NCI-H2081 treated with DMSO at 0.1 percent for 48 hours (cell line): Measurements from ENCODE around the gene ANKRD45.
"Not testable (repeated sequence)": the region's sequence is repeated elsewhere in the genome, so short reads cannot be mapped to it uniquely, and the experiment has no call there.

Experiments used
- DNase-seq: peaks from one replicate; lab custom pipeline; 2025; lab: John Stamatoyannopoulos, UW

The ANKRD45 gene

GRCh38 chr1:173572201-173572873, 97.3 kb downstream of the ANKRD45 start:
- no peak for DNase-seq

- DNase-seq: no peak
Observed at GRCh38 chr1:173570370-173571007, 99.2 kb downstream of the ANKRD45 start.

- no peak for DNase-seq
Observed at GRCh38 chr1:173568483-173568882, 101.2 kb downstream of the ANKRD45 start.

- DNase-seq: not testable (repeated sequence)
Observed at GRCh38 chr1:173563846-173564245, 105.8 kb downstream of the ANKRD45 start.

- no peak for DNase-seq
Observed at GRCh38 chr1:173562813-173563212, 106.8 kb downstream of the ANKRD45 start.

- no peak for DNase-seq
Observed at GRCh38 chr1:173561263-173561662, 108.4 kb downstream of the ANKRD45 start.

GRCh38 chr1:173560285-173560880, 109.3 kb downstream of the ANKRD45 start:
- DNase-seq: no peak
